ENCODE results near the gene NELFA.
A peak's percentile ranks its signal among the peaks of the same experiment; 100 is the strongest.
"Not testable (repeated sequence)": the region's sequence is repeated elsewhere in the genome, so short reads cannot be mapped to it uniquely, and the experiment has no call there.

Gene NELFA

DNA sequence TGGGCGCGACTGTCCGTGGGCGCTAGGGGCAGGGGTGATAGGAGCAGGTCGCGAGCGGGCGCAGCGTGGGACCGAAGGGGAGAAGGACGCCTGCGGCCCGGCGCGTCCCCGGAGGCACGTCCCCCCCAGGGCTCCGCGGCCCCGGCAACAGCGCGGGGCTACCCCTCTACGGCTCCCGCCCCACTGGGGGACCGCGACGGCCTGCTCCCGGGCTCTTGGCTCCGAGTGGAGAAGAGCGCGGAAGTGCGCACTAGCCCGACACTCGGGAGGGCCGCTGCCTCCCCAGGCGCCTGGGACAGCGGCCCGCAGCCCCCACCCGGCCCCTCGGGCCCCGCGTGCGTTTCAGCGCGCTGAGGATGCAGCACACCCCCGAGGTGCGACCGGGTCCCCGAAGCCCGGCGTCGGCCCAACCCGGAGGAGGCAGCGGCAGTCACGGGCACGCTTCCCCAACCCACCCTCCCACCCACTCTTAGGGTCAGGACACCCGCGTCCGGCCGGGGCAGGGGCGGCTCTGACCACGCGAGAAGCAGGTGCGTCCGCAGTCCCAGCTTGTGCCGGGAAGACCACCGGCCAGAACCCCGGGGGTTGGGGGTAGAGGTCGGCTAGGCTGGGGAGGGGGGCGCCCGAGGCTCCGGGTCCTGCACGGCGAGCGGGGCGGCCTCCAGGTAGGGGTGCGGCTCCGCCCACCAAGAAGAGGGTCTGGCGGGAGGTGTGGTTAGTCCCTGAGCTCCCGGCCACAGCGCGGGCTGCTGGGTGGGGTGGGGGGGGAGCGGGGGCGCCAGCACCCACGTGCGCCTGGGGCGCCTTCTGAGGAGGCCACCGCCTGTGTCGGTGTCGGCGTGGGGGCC is 31.8 kb upstream of the NELFA start:
- no peak for DNase-seq

DNA sequence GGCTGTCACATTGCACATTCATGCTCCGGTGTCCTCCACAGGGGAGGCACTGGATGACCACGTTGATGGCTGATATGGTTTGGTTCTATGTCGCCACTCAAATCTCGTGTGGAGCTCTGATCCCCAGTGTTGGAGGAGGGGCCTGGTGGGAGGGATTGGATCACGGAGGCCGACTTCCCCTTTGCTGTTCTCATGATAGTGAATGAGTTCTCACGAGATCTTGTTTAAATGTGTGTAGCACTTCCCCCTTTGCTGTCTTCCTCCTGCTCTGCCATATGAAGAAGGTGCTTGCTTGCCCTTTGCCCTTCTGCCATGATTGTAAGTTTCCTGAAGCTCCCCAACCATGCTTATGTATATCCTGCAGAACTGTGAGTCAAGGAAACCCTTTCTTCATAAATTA is 28.1 kb upstream of the NELFA start:
- no peak for DNase-seq

DNA sequence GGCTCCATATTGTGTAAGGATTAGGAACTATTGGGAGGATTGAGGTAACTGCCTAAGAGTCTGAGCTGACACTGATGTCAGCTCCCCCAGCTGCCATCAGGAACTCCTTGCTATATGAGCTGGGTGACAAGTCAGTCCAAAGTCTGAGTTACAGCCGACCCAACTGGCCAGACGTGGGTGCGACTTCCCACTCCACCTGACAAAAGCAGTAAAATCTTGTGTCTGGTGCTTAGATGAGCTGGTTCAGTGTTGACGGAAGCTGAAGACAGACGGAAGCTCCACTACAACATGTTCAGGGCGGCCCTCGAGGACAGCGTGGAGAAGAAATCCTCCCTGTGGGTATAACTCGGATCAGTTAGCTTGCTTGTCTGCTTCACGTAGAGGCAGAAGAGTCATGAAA is 27.6 kb upstream of the NELFA start:
- DNase-seq: no peak

GRCh38 chr4:2031161-2031560 is 22.4 kb upstream of the NELFA start:
- DNase-seq: not testable (repeated sequence)

DNA sequence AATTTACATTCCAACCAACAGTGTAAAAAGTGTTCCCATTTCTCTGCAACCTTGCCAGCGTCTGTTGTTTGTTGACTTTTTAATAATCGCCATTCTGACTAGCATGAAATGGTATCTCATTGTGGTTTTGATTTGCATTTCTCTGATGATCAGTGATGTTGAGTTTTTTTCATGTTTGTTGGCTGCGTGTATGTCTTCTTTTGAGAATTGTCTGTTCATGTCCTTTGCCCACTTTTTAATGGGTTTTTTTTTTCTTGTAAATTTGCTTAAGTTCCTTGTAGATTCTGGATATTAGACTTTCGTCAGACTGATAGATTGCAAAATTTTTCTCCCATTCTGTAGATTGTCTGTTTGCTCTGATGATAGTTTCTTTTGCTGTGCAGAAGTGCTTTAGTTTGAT is 18.3 kb upstream of the NELFA start:
- DNase-seq: not testable (repeated sequence)

GRCh38 chr4:2025817-2026216 is 17.0 kb upstream of the NELFA start:
- DNase-seq: no peak

- no peak for DNase-seq
Observed at GRCh38 chr4:2024683-2025082, 15.9 kb upstream of the NELFA start.

DNA sequence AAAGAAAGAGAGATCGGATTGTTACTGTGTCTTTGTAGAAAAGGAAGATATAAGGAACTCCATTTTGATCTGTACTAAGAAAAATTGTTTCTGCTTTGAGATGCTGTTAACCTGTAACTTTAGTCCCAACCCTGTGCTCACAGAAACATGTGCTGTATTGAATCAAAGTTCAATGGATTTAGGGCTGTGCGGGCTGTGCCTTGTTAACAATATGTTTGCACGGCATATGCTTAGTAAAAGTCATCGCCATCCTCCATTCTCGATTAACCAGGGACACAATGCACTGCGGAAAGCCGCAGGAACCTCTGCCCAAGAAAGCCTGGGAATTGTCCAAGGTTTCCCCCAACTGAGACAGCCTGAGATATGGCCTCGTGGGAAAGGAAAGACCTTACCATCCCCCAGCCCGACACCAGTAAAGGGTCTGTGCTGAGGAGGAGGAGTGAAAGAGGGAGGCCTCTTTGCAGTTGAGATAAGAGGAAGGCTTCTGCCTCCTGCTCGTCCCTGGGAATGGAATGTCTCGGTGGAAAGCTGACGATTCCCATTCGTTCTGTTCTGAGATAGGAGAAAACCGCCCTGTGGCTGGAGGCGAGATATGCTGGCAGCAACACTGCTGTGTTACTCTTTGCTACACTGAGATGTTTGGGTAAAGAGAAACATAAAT is 12.7 kb upstream of the NELFA start:
- DNase-seq: not testable (repeated sequence)

- no peak for DNase-seq
Observed at GRCh38 chr4:2015008-2015407, 6.2 kb upstream of the NELFA start.

GRCh38 chr4:2011583-2011982 is 2.8 kb upstream of the NELFA start:
- no peak for DNase-seq

DNA sequence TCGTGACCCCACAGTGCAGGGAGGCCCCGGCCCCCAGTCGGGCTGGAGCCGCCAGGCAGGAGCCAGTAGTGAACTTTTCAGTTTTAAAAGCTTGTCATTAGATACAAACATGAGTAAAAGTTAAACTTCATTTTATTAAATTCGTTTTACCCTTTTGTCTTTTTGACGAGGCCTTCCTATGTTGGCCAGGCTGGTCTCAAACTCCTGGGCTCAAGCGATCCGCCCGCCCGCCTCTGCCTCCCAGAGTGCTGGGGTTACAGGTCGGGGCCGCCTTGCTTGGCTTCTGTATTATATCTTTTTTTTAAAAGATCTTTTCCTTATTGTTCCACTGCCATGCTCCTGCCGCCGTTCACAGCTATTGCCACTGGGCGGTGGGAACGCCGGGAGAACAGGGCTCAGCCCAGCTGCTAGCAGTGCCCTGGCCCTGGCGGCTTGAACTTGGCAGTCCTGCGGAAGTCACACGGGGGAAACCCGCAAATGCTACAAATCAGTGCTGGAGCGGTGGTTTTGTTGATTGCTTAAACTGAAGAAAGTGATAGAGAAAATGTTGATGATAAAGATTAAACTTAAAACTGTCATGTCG is 968 bp upstream of the NELFA start:
- DNase-seq: peak; percentile 31

GRCh38 chr4:2008671-2008920 is 178 bp downstream of the NELFA start:
- no peak for DNase-seq

DNA sequence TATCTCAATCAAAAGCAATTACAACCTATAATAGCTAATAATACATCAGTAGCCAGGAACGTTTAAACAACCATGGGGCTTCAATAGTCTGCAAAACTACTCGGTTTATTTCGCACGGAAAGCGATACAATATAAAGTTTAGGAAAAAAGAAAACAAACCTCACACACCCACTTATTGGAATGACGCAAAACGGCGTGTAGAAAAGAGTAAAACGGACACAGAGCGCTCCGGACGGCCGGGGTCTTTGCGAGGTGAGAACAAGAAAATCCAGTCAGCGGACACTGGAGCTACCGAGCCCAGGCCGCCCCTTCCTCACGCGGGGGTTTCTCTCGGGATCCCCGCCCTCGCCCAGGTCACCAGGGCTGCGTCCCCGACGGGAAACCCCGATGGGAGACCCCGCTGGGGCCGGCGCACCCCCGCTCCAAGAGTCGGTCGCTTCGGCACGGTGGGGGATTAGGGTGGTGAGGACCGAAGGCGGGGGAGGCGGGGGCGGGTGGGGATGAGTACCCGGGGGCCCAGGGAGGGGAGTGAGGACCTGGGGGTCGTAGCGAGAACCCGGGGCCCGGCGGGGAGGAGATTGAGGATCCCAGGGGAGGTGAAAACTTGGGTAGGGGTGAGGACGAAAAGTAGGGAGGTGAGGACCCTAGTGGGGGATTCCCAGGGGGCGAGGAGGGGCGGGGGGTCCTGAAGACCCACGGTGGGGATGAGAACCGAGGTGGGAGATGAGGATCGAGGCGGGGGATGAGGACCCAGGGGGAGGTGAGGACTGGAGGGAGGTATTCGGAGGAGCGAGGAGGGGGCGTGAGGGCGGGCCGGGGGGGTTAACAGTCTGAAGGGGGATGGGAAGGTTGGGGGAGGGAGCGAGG is 737 bp downstream of the NELFA start:
- no peak for DNase-seq

DNA sequence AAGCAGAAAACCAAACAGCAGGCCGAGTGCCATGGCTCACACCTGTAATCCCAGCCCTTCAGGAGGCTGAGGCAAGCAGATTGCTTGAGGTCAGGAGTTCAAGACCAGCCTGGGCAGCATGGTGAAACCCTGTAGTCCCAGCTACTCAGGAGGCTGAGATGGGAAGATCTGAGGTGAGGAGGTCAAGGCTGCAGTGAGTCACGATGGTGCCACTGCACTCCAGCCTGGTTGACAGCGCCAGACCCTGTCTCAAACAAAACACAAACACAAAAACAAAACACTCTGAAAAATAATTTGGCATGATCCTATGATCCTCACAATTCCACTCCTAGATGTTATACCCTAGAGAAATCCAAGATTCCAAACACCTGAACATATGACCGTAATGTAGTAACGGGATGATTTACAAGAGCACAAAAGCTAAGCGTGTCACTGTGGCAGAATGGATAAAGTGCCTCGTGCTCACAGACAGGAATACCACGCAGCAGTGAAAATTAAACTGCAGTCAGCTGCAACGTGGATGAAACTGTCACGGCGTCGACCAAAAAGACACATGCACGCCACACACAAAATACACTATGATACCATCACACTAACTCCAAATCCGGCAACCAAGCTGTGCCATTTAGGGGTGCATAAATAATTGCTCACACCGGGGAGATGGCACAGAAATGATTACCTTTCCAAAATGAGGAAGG is 1.7 kb downstream of the NELFA start:
- DNase-seq: no peak

GRCh38 chr4:2006367-2006766 is 2.4 kb downstream of the NELFA start:
- DNase-seq: no peak

DNA sequence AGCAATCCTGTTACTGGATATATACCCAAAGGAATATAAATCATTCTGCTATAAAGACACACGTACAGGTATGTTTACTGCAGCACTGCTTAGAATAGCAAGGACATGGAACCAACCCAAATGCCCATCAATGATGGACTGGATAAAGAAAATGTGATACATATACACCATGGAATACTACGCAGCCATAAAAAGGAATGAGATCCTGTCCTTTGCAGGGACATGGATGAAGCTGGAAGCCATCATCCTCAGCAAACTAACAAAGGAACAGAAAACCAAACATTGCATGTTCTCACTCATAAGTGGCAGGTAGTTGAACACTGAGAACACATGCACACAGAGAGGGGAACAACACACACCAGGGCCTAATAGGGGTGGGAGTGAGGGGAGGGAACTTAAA is 5.4 kb downstream of the NELFA start:
- not testable (repeated sequence) for DNase-seq

DNA sequence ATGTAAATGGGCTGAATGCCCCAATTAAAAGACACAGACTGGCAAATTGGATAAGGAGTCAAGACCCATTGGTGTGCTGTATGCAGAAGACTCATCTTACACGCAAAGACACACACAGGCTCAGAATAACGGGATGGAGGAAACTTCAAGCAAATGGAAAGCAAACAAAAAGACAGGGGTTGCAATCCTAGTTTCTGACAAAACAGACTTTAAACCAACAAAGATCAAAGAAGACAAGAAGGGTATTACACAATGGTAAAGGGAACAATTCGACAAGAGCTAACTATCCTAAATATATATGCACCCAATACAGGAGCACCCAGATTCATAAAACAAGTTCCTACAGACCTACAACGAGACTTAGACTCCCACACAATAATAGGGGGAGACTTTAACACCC is 9.5 kb downstream of the NELFA start:
- DNase-seq: not testable (repeated sequence)

- DNase-seq: no peak
Observed at GRCh38 chr4:1998296-1998695, 10.5 kb downstream of the NELFA start.

- no peak for DNase-seq
Observed at GRCh38 chr4:1997712-1998111, 11.1 kb downstream of the NELFA start.

DNA sequence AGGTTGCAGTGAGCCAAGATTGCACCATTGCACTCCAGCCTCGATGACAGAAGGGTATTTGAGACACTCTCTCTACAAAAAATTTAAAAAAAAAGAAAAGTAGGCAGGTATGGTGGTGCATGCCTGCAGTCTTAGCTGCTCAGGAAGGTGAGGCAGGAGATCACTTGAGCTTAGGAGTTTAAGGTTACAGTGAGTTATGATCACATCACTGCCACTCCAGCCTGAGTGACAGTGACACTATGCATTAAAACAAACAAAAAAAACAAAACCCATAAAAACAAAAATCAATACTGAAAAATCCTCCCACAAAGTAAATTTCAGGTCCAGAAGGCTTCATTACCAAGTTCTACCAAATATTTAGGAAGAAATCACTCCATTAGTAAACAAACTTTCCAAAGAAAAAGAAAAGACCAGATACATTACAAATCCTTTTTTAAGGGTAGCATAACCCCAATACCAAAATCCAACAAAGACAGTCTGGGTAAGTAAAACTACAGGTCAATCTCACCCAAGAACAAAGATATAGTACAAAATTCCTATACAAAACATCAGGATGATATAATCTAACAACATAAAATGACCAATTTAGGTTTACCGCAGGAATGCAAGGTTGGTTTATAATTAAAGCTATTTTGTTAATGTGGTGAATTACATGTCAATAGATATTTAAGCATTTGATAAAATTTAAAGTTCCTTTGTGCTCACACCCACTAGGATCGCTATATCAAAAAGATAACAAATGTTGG is 11.7 kb downstream of the NELFA start:
- DNase-seq: no peak

GRCh38 chr4:1994938-1995337 is 13.8 kb downstream of the NELFA start:
- DNase-seq: no peak
